ENCODE results near the gene CHRD. TPM values are rescaled to one million over a fixed set of nuclear protein-coding genes. Genes with fewer than 3 reads are reported as not detected.

The CHRD gene
- total RNA-seq, 2 donors from 2014 or later = 18.6 to 32.6 TPM

GRCh38 chr3:184344579-184345316 lies 35.1 kb upstream of the CHRD start:
- DNase-seq (ENCODE audit: low spot score) = no peak
- intact Hi-C loops (cut with DNase I) = loop anchor here in 1 of 2 donors (5.0 kb wide), 1 partner anchor 37 kb away; no protein-coding TSS in a partner anchor

DNA sequence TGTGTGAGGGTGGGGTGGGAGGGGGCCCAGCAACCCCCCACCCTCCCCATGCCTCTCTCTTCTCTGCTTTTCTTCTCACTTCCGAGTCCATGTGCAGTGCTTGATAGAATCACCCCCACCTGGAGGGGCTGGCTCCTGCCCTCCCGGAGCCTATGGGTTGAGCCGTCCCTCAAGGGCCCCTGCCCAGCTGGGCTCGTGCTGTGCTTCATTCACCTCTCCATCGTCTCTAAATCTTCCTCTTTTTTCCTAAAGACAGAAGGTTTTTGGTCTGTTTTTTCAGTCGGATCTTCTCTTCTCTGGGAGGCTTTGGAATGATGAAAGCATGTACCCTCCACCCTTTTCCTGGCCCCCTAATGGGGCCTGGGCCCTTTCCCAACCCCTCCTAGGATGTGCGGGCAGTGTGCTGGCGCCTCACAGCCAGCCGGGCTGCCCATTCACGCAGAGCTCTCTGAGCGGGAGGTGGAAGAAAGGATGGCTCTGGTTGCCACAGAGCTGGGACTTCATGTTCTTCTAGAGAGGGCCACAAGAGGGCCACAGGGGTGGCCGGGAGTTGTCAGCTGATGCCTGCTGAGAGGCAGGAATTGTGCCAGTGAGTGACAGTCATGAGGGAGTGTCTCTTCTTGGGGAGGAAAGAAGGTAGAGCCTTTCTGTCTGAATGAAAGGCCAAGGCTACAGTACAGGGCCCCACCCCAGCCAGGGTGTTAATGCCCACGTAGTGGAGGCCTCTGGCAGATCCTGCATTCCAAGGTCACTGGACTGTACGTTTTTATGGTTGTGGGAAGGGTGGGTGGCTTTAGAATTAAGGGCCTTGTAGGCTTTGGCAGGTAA lies 34.3 kb upstream of the CHRD start:
- intact Hi-C loops (cut with DNase I) = loop anchor here in 1 of 2 donors (5.0 kb wide), 1 partner anchor 38 kb away; no protein-coding TSS in a partner anchor
- no peak for DNase-seq (ENCODE audit: low spot score)

GRCh38 chr3:184346480-184347190 lies 33.2 kb upstream of the CHRD start:
- no peak for DNase-seq (ENCODE audit: low spot score)
- intact Hi-C loops (cut with DNase I) = loop anchor here in 1 of 2 donors (5.0 kb wide), 1 partner anchor 39 kb away; no protein-coding TSS in a partner anchor

DNA sequence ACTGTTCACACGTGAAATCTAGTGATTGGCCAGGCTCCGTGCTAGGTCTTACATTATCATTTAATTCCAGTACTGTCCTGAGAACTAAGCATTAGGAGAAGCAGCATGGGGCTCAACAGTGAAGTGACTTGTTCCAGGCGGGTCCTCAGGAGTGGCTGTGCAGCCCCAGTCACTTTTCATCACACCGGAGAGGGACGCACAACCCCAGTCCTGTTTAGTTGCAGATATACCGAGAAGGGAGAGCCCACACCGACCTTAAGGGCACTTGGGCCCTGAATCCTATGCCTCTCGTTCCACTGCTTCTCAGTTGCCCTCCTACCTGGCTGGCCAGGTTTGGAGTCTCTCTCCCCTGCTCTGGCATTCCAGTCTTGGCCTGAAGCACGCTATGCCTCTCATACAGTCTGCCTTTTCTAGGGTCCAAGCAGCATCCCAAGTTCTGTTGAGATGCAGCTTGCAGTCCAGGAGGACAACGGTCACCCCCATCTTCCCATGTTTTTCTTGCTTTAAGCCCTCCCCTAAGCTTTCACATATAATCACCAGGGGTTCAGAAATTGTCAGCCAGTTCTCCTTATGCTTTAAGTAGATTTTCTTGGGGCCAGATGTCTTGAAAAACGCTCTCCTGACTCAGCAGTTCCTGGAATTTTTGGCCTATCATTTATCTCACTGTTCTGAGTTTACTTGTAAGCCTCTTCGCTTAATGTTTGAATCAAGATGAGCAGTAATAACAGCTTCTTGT lies 32.4 kb upstream of the CHRD start:
- intact Hi-C loops (cut with DNase I) = loop anchor here in 1 of 2 donors (5.0 kb wide), 1 partner anchor 40 kb away; no protein-coding TSS in a partner anchor
- DNase-seq (ENCODE audit: low spot score) = no peak

DNA sequence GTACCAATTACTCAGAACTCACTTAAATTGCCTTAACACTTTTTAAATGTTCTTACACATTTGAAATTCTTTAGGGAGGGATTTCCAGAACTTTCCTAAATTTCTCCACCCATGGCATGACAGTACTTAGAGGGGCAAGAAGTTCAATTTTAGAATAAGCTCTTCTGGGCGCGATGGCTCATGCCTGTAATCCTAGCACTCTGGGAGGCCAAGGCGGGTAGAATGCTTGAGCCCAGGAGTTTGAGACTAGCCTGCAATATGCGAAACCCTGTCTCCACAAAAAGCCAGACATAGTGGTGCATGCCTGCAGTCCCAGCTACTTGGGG lies 31.8 kb upstream of the CHRD start:
- intact Hi-C loops (cut with DNase I) = loop anchor here in 1 of 2 donors (5.0 kb wide), 1 partner anchor 41 kb away; no protein-coding TSS in a partner anchor
- no peak for DNase-seq (ENCODE audit: low spot score)

DNA sequence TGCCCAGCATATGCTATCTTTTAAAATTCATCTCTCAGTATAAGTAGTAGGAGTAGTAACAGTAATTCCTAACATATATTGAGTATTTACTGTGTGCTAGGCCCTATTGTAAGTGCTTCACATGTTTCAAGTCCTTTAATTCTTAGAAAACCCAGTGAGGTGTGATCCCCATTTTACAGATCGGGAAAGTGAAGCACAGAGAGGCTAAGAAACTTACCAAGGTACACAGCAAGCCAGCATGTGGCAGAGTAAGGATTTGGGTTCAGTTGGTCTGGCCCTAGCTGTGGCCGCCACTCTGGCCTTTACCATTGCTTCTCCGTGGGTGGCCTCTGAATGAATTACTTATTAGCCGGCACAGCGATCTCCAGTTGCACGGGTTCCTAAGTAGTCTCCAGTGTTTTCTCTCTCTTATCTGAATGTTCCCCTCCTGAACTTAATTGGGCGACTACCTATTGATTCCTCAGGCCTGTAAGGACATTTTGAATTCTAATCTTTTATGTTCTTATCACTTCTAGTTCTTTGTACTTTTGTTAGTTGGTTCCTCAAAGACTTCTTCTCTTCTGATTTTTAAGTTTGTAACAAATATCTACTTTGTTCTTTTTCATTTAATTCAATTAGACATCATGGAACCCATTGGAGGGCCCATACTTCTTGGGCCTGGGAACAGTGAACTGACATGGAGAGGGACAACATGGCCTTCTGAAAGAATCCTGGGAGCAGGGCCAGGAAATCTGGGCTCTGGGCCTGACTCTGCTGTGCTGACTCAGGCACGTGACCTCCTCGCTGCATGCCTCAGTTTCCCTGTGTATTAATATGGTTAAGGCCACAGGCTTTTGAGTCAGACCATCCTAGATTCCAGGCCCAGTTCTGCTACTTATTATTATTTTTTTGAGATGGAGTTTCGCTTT lies 30.0 kb upstream of the CHRD start:
- intact Hi-C loops (cut with DNase I) = loop anchor here in 1 of 2 donors (5.0 kb wide), 1 partner anchor 43 kb away; no protein-coding TSS in a partner anchor

DNA sequence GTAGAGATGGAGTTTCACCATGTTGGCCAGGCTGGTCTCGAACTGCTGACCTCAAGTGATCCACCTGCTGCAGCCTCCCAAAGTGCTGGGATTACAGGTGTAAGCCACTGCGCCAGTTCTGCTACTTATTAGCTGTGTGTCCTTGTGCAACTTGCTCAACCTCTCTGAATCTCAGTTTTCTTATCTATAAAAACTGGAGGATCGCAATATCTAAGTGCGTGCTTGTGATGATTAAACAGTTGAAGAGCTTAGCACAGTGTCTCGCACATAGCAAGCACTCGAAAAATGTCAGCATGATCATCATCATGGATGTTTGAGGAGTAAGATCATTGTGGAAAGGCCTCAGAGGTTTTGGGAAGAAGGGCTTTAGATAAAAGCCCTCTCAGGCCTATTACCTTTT lies 29.2 kb upstream of the CHRD start:
- no peak for DNase-seq (ENCODE audit: low spot score)
- intact Hi-C loops (cut with DNase I) = no loop called here

More for the DNA sequence above, 30.0 kb upstream of the CHRD start:
- DNase-seq (ENCODE audit: low spot score) = no peak

- no peak for DNase-seq (ENCODE audit: low spot score)
- intact Hi-C loops (cut with DNase I) = no loop called here
Observed at GRCh38 chr3:184351511-184352148, 28.2 kb upstream of the CHRD start.

- intact Hi-C loops (cut with DNase I) = no loop called here
- DNase-seq (ENCODE audit: low spot score) = peak; percentile 74
Observed at GRCh38 chr3:184352149-184352785, 27.6 kb upstream of the CHRD start.

GRCh38 chr3:184352897-184353545 lies 26.8 kb upstream of the CHRD start:
- DNase-seq (ENCODE audit: low spot score) = peak; percentile 63
- intact Hi-C loops (cut with DNase I) = no loop called here

DNA sequence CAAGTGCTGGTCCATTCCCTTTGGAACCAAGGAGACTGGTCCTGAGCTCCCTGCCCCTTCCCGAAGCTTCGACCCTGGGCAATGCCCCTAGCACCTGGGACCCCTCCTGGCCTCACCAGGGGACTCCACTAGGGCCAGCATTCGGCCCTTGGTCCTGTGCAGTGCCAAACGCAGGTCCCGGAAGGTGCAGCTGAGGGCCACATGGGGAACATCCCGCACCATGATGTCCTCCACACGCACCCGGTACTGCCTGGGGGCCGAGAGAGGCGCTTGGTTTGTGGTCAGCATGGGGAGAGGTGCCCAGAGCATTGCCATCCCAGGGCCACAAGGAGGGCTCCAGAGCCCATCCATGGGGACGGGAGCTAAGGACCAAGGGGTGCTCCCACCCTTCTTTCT lies 26.3 kb upstream of the CHRD start:
- intact Hi-C loops (cut with DNase I) = no loop called here
- peak; percentile 75 for DNase-seq (ENCODE audit: low spot score)

DNA sequence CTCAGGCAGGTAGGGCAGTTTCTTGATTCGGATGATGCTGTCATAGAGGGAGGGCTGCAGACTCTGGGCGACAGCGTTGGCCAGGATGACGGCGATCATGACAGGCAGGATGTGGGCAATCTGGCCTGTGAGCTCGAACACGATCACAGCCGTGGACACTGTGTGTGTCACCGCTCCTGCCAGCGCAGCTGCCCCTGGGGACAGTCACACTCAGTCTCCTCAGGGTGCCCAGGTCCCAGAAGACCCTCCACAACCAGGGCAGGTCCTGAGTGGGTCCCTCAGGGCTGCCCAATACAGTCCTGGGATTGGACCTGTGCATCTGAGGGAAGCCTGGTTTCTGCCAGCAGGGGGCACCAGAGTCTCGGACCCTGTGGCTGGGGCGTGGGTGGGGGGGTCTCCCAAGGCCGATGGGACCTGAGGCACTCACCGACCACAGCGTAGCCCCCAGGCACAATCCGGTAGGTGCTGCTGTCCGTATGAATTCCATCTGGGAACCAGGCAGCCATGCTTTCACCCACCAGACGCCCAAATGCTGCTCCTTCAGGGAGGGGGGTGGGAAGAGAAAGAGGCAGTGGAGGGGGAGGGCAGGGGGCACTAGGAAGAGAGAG lies 25.6 kb upstream of the CHRD start:
- peak; percentile 87 for DNase-seq (ENCODE audit: low spot score)
- intact Hi-C loops (cut with DNase I) = no loop called here

- intact Hi-C loops (cut with DNase I) = no loop called here
- DNase-seq (ENCODE audit: low spot score) = peak; percentile 64
Observed at GRCh38 chr3:184354754-184355153, 25.1 kb upstream of the CHRD start.

DNA sequence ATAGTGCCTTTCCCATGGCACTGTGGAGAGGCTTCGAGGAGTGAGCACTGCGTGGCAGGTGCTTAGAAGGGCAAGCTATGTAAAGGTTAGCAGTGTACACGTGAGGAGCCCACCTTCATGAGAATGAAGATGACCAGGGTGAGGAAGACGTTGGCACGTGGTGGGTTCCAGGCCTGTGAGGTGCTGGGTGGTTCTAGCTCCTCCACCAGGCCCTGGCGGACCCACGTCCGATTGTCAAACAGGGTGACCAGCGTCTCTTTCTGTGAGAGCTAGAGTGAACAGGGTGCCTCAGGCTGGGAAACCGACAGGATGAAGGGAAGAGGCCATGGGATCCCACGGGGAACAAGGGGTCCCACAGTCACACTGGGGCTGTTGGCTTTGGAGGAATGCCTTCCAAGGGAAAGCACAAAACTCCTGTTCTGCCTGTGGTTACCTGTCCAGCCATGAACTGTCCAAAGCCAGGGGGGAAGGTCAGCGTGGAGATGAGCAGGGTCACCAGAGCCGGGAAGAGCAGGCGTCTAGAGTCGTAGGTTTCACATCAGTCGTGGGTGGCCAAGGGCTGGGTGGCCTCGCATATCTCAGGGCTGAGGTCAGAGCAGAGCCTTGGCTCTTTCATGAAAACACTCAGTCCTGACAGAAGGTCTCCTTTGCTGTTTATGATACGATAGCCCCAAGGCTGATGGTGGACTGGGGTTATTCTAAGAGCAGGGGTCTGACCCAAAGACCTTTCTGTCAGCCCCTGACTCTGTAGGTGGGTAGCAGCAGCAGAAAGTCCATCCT lies 24.4 kb upstream of the CHRD start:
- no peak for DNase-seq (ENCODE audit: low spot score)
- intact Hi-C loops (cut with DNase I) = no loop called here

Data from posterior vena cava (tissue), 2 donors.